H1 (cell line): ENCODE results near the gene NAGA. TPM values are rescaled to one million over a fixed set of nuclear protein-coding genes. Genes with fewer than 3 reads are reported as not detected.

Experiments used
- EZH2 ChIP-seq: fragments of 200-600 bp; sonication (generic); IDR thresholded peaks from 2 replicates; pipeline ENCODE4 v1.7.1; 2012; ENCODE audit warnings: low read depth, mild to moderate bottlenecking, moderate library complexity, low read length, inconsistent platforms; ENCODE audit not compliant: severe bottlenecking
- HDAC6 ChIP-seq: IDR thresholded peaks from one replicate; pipeline ENCODE4 v1.7.1; 2012; ENCODE audit warnings: low read depth, mild to moderate bottlenecking, inconsistent platforms, low read length, moderate library complexity
- SP1 ChIP-seq: IDR thresholded peaks from 2 replicates; pipeline ENCODE4 v1.6.1; 2011; ENCODE audit warnings: low read depth, low read length
- TEAD4 ChIP-seq: IDR thresholded peaks from 2 replicates; pipeline ENCODE4 v1.6.1; 2012; ENCODE audit warnings: low read depth, low read length, inconsistent platforms, mixed read lengths
- polyA plus RNA-seq, 7 experiments: library from polyadenylated mRNA; depleted of rRNA in 3 of 7; stranded (reverse) in 5 of 7; unstranded in 2 of 7; fragments of >200 nt in 5 of 7; fragments of 200-250 nt in 2 of 7; gene quantifications; 1 replicate in 5 of 7; 2 replicates in 1 of 7; 4 replicates in 1 of 7; pipeline versions ENCODE4 v1.2.1 to v1.2.3, GENCODE V29; 2011 to 2013; ENCODE audit warnings: missing spikeins in 2 of 7, mixed read lengths in 2 of 7
- total RNA-seq: library from RNA; stranded (reverse); fragmentation: NEBNext Ultra II Directional; extraction: Animal tissue kit (Norgen Biotek cat#: 25700); gene quantifications from 2 replicates; pipeline ENCODE4 v1.2.1, GENCODE V29; 2021
- TF ChIP-seq, protein P1 (sequence below): fragments of 300-600 bp; sonication (generic); IDR thresholded peaks from 2 replicates; pipeline ENCODE4 v1.7.1; 2012; ENCODE audit warnings: low read length, moderate library complexity, mild to moderate bottlenecking, inconsistent platforms; ENCODE audit not compliant: insufficient replicate concordance

The NAGA gene
- total and polyA plus RNA-seq, 2 of the 8 experiments (the other 6 are each of a cell fraction or from before 2014, with no cell fraction given), result 14.8 to 30.7 TPM

DNA sequence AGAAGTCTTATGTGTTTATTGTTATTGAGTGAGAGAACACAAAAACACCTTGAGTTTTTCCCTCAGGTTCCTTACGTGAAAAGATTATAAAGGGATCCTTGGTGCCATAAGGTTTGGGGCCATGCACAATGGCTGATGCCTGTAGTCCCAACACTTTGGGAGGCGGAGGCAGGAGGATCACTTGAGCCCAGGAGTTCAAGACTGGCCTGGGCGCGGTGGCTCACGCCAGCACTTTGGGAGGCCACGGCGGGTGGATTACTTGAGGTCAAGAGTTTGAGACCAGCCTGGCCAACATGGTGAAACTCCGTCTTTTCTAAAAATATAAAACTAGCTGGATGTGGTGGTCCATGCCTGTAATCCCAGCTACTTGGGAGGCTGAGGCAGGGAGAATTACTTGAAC, 14.3 kb upstream of the NAGA start (continued):
- TF ChIP-seq, protein P1, sequence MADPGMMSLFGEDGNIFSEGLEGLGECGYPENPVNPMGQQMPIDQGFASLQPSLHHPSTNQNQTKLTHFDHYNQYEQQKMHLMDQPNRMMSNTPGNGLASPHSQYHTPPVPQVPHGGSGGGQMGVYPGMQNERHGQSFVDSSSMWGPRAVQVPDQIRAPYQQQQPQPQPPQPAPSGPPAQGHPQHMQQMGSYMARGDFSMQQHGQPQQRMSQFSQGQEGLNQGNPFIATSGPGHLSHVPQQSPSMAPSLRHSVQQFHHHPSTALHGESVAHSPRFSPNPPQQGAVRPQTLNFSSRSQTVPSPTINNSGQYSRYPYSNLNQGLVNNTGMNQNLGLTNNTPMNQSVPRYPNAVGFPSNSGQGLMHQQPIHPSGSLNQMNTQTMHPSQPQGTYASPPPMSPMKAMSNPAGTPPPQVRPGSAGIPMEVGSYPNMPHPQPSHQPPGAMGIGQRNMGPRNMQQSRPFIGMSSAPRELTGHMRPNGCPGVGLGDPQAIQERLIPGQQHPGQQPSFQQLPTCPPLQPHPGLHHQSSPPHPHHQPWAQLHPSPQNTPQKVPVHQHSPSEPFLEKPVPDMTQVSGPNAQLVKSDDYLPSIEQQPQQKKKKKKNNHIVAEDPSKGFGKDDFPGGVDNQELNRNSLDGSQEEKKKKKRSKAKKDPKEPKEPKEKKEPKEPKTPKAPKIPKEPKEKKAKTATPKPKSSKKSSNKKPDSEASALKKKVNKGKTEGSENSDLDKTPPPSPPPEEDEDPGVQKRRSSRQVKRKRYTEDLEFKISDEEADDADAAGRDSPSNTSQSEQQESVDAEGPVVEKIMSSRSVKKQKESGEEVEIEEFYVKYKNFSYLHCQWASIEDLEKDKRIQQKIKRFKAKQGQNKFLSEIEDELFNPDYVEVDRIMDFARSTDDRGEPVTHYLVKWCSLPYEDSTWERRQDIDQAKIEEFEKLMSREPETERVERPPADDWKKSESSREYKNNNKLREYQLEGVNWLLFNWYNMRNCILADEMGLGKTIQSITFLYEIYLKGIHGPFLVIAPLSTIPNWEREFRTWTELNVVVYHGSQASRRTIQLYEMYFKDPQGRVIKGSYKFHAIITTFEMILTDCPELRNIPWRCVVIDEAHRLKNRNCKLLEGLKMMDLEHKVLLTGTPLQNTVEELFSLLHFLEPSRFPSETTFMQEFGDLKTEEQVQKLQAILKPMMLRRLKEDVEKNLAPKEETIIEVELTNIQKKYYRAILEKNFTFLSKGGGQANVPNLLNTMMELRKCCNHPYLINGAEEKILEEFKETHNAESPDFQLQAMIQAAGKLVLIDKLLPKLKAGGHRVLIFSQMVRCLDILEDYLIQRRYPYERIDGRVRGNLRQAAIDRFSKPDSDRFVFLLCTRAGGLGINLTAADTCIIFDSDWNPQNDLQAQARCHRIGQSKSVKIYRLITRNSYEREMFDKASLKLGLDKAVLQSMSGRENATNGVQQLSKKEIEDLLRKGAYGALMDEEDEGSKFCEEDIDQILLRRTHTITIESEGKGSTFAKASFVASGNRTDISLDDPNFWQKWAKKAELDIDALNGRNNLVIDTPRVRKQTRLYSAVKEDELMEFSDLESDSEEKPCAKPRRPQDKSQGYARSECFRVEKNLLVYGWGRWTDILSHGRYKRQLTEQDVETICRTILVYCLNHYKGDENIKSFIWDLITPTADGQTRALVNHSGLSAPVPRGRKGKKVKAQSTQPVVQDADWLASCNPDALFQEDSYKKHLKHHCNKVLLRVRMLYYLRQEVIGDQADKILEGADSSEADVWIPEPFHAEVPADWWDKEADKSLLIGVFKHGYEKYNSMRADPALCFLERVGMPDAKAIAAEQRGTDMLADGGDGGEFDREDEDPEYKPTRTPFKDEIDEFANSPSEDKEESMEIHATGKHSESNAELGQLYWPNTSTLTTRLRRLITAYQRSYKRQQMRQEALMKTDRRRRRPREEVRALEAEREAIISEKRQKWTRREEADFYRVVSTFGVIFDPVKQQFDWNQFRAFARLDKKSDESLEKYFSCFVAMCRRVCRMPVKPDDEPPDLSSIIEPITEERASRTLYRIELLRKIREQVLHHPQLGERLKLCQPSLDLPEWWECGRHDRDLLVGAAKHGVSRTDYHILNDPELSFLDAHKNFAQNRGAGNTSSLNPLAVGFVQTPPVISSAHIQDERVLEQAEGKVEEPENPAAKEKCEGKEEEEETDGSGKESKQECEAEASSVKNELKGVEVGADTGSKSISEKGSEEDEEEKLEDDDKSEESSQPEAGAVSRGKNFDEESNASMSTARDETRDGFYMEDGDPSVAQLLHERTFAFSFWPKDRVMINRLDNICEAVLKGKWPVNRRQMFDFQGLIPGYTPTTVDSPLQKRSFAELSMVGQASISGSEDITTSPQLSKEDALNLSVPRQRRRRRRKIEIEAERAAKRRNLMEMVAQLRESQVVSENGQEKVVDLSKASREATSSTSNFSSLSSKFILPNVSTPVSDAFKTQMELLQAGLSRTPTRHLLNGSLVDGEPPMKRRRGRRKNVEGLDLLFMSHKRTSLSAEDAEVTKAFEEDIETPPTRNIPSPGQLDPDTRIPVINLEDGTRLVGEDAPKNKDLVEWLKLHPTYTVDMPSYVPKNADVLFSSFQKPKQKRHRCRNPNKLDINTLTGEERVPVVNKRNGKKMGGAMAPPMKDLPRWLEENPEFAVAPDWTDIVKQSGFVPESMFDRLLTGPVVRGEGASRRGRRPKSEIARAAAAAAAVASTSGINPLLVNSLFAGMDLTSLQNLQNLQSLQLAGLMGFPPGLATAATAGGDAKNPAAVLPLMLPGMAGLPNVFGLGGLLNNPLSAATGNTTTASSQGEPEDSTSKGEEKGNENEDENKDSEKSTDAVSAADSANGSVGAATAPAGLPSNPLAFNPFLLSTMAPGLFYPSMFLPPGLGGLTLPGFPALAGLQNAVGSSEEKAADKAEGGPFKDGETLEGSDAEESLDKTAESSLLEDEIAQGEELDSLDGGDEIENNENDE, result no peak
- no peak for TF ChIP-seq SP1
- no peak for TF ChIP-seq HDAC6
- TF ChIP-seq EZH2, result no peak
- TF ChIP-seq TEAD4, result no peak
